ENCODE measurements around the gene FLT3LG.

DNA sequence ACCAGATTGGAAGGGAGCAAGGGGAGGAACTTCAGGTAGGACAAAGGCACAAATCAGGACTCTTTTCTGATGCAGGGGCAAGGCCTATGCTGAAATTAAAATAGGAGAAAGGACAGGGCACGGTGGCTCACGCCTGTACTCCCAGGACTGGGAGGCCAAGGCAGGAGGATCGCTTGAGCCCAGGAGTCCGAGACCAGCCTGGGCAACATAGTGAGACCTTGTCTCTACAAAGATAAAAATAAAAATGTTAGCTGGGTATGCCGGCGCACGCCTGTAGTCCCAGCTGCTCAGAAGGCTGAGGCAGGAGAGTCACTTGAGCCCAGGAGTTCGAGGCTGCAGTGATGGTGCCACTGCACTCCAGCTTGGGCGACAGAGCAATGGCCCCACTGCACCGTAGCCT is 38.3 kb upstream of the FLT3LG start:
- TF ChIP-seq POLR2A (IDR thresholded peaks at IDR 0.05) (no peak), POLR2AphosphoS5 (IDR thresholded peaks at IDR 0.05; ENCODE audit: insufficient read depth in 1 of 2, low read depth in 1 of 2) (no peak)
- TF ChIP-seq, protein P1, sequence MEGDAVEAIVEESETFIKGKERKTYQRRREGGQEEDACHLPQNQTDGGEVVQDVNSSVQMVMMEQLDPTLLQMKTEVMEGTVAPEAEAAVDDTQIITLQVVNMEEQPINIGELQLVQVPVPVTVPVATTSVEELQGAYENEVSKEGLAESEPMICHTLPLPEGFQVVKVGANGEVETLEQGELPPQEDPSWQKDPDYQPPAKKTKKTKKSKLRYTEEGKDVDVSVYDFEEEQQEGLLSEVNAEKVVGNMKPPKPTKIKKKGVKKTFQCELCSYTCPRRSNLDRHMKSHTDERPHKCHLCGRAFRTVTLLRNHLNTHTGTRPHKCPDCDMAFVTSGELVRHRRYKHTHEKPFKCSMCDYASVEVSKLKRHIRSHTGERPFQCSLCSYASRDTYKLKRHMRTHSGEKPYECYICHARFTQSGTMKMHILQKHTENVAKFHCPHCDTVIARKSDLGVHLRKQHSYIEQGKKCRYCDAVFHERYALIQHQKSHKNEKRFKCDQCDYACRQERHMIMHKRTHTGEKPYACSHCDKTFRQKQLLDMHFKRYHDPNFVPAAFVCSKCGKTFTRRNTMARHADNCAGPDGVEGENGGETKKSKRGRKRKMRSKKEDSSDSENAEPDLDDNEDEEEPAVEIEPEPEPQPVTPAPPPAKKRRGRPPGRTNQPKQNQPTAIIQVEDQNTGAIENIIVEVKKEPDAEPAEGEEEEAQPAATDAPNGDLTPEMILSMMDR (IDR thresholded peaks at IDR 0.05): no peak

Data from vagina (tissue), 2 donors.